Measurements from ENCODE around the gene LTB4R2. TPM values are rescaled to one million over a fixed set of nuclear protein-coding genes. Genes with fewer than 3 reads are reported as not detected.
A peak's percentile ranks its signal among the peaks of the same experiment; 100 is the strongest.

The LTB4R2 gene
- total and polyA plus RNA-seq, 2 of the 8 experiments (the other 6 are each of a cell fraction or from before 2014, with no cell fraction given), result 5.3 to 6.7 TPM

GRCh38 chr14:24315807-24316596 is 6.1 kb downstream of the LTB4R2 start:
- ChIA-PET POLR2A (ENCODE audit: partially characterized antibody) (interaction anchor here (0.7 to 1.9 kb wide), 5 partner anchors 16 to 116 kb away, joined by 3 to 5 read pairs (median 3); partner anchors contain the start of genes ADCY4, DHRS1 and NOP9), CTCF (ENCODE audit: partially characterized antibody) (interaction anchor here (0.6 to 27.8 kb wide), 12 partner anchors 9 to 141 kb away, joined by 3 to 664 read pairs (median 3); partner anchors contain the start of genes ADCY4, CBLN3, CIDEB and DHRS1)
- peaks cover 0 to 2% of the 10 kb centered on the region in 2 experiments for H4K20me1 ChIP-seq (replicated peaks in 1 of 2; ENCODE audit: control insufficient read depth in 1 of 2, insufficient read depth in 2 of 2, low read length in 2 of 2)
- no peak overlapping the region for H3K23ac ChIP-seq (ENCODE audit: insufficient read length)
- no peak overlapping the region for H4K5ac ChIP-seq (ENCODE audit: insufficient read length, low read depth, low read length)
- H3K4me2 ChIP-seq (ENCODE audit: insufficient read depth in 1 of 2, low read depth in 2 of 2, low read length in 2 of 2), result peak overlapping the region in 1 of 2 experiments; percentile 17; a peak in 1 of 4 replicates
- H3K79me1 ChIP-seq (ENCODE audit: low read depth, low read length), result no peaks in the 10 kb centered on the region
- H2BK12ac ChIP-seq (ENCODE audit: low read depth, low read length), result no peak overlapping the region
- no peak overlapping the region for H3K4ac ChIP-seq (replicated peaks; ENCODE audit: insufficient read length, low read depth, low read length)
- H3K18ac ChIP-seq (ENCODE audit: extremely low read depth, low read length), result no peak overlapping the region
- no peaks in the 10 kb centered on the region for H3K23me2 ChIP-seq (ENCODE audit: low read depth, low read length)
- peaks cover 0 to 4% (median 0%) of the 10 kb centered on the region in 4 experiments; a peak in 2 of 8 replicates for H3K36me3 ChIP-seq (ENCODE audit: control insufficient read depth in 2 of 4, insufficient read depth in 4 of 4, low read length in 3 of 4)
- no peak overlapping the region for H3K4me3 ChIP-seq (ENCODE audit: extremely low read depth in 1 of 4, insufficient read depth in 2 of 4, low read depth in 3 of 4, low read length in 4 of 4)
- H3K27ac ChIP-seq (ENCODE audit: low read depth, low read length), result no peak overlapping the region
- peak overlapping the region; percentile 17; the same call in 1 of the 2 replicates for H2AK5ac ChIP-seq (ENCODE audit: low read depth, low read length)
- FAIRE-seq (no peak), DNase-seq (ENCODE audit: low read depth in 1 of 2, low spot score in 2 of 2) (peak in 1 of 2 experiments; percentile 78)
- H2BK5ac ChIP-seq (ENCODE audit: low read depth, low read length), result no peak overlapping the region
- 66% methylated on average over 67 of the region's 70 CpGs; no CpG with 5 or more reads in 1 of the 2 experiments for WGBS, 2 experiments (ENCODE audit: extremely low coverage in 1 of 2, insufficient coverage in 1 of 2, insufficient read length in 1 of 2, insufficient replicate concordance in 2 of 2, low coverage in 1 of 2, low lambda C conversion rate in 2 of 2, missing lambda C conversion rate in 1 of 2)
- no peaks in the 10 kb centered on the region for H3K79me2 ChIP-seq (ENCODE audit: control insufficient read depth in 1 of 2, insufficient read depth in 2 of 2, low read length in 2 of 2)
- no peak overlapping the region for H3K56ac ChIP-seq (replicated peaks; ENCODE audit: insufficient read length, low read depth, low read length)
- no peak overlapping the region for H3K14ac ChIP-seq (ENCODE audit: insufficient read length)
- peak overlapping the region; percentile 86 for H4K8ac ChIP-seq (ENCODE audit: extremely low read depth, insufficient read depth, low read length)
- H2BK120ac ChIP-seq (replicated peaks; ENCODE audit: low read depth, low read length), result no peak overlapping the region
- H4K91ac ChIP-seq (replicated peaks; ENCODE audit: insufficient read length, low read length), result peak overlapping the region; percentile 61
- H2BK15ac ChIP-seq (ENCODE audit: low read length), result peak overlapping the region; percentile 96; the same call in 1 of the 2 replicates
- H3K9me3 ChIP-seq (ENCODE audit: insufficient read depth in 2 of 2, low read depth in 1 of 2, low read length in 1 of 2), result no peaks in the 10 kb centered on the region; a peak in 1 of 4 replicates
- H3K27me3 ChIP-seq (replicated peaks in 1 of 4; ENCODE audit: control insufficient read depth in 3 of 4, extremely low read depth in 1 of 4, insufficient read depth in 3 of 4, low read length in 3 of 4), result peaks cover 0 to 42% (median 31%) of the 10 kb centered on the region in 4 experiments; a peak in 6 of 7 replicates
- H2AFZ ChIP-seq (ENCODE audit: low read length), result no peak overlapping the region
- H3K9ac ChIP-seq (replicated peaks in 1 of 4; ENCODE audit: extremely low read depth in 1 of 4, low read depth in 3 of 4, low read length in 3 of 4), result no peak overlapping the region; a peak in 1 of 7 replicates
- no peaks in the 10 kb centered on the region; a peak in 2 of 7 replicates for H3K4me1 ChIP-seq (replicated peaks in 1 of 4; ENCODE audit: control insufficient read depth in 3 of 4, insufficient read depth in 4 of 4, low read length in 3 of 4)
- no peak overlapping the region for H2BK20ac ChIP-seq (ENCODE audit: low read length)
- TF ChIP-seq BCL11A (IDR thresholded peaks at IDR 0.05; ENCODE audit: low read depth in 2 of 2, low read length in 2 of 2) (no peak), CHD1 (IDR thresholded peaks at IDR 0.05; ENCODE audit: low read depth, low read length) (no peak), CBX8 (IDR thresholded peaks at IDR 0.05; ENCODE audit: borderline replicate concordance, low read depth, low read length) (no peak), ATF2 (IDR thresholded peaks at IDR 0.05; ENCODE audit: low read length) (no peak), GABPA (IDR thresholded peaks at IDR 0.05; ENCODE audit: borderline replicate concordance, insufficient read depth, low read length) (0 out of 2 replicates have a peak, but pooled peaks have one; percentile 28), KDM4A (IDR thresholded peaks at IDR 0.05; ENCODE audit: low read depth, low read length, severe bottlenecking) (no peak)
